Measurements from ENCODE around the gene FOXP3. TPM values are rescaled to one million over a fixed set of nuclear protein-coding genes. Genes with fewer than 3 reads are reported as not detected.

FOXP3 gene
- polyA plus RNA-seq, 1 of the 3 experiments (the other 2 are of a cell fraction) = 0.12 TPM

DNA sequence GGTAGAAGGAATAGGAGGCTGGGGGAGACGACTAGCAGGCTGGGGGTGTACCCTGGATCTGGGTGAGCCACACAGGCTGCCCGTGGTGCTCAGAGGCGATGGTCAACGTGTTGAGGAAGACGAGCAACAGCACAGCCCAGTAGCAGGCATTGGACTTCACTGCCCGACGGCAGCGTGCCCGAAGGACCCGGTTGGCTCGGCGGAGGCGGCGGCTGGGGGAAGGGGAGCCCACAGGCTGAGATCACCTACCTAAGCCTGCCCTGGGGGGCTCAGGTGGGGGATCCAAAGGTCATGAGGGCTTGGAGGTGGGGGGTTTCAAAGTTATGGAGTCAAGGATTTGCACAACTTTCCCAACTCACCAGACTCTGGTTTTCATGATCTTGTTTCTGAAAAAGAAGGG lies 38.7 kb downstream of the FOXP3 start:
- Histone ChIP-seq H3K27ac (ENCODE audit: low read depth in 2 of 2, low read length in 1 of 2) (no peak overlapping the region), H3K4me1 (ENCODE audit: control insufficient read depth in 1 of 2, insufficient read depth in 2 of 2, low read depth in 1 of 2, low read length in 1 of 2) (no peaks in the 10 kb centered on the region), H3K9me2 (no peaks in the 10 kb centered on the region), H3K4me3 (ENCODE audit: low read depth in 2 of 2, low read length in 1 of 2) (no peak overlapping the region), H3K9me3 (no peaks in the 10 kb centered on the region), H4K20me1 (ENCODE audit: insufficient read depth) (no peaks in the 10 kb centered on the region), H3K9ac (no peak overlapping the region), H3K79me2 (ENCODE audit: insufficient read depth) (no peaks in the 10 kb centered on the region), H2AFZ (ENCODE audit: low read depth) (no peak overlapping the region), H3K27me3 (ENCODE audit: insufficient read depth) (peaks cover 6% of the 10 kb centered on the region; the same call in 1 of the 2 replicates), H3K4me2 (no peak overlapping the region), H3K36me3 (replicated peaks in 1 of 2; ENCODE audit: control insufficient read depth in 1 of 2, insufficient read depth in 2 of 2, low read length in 1 of 2) (no peaks in the 10 kb centered on the region), H3F3A (replicated peaks; ENCODE audit: insufficient read depth) (no peaks in the 10 kb centered on the region)
- no peak for DNase-seq
- TF ChIP-seq EP300 (IDR thresholded peaks at IDR 0.05; ENCODE audit: borderline replicate concordance in 1 of 2, low read depth in 1 of 2, low read length in 1 of 2) (no peak), TAF1 (IDR thresholded peaks at IDR 0.05; ENCODE audit: borderline replicate concordance, low read depth, low read length) (no peak), TCF12 (IDR thresholded peaks at IDR 0.05) (no peak), EZH2phosphoT487 (IDR thresholded peaks at IDR 0.05; ENCODE audit: borderline replicate concordance, low read depth) (no peak), RFX5 (IDR thresholded peaks at IDR 0.05; ENCODE audit: low read length) (no peak), RXRA (IDR thresholded peaks at IDR 0.05; ENCODE audit: borderline replicate concordance, low read depth) (no peak), SIN3A (IDR thresholded peaks at IDR 0.05; ENCODE audit: borderline replicate concordance, low read depth, low read length) (no peak), SMC3 (IDR thresholded peaks at IDR 0.05; ENCODE audit: low read depth, low read length) (no peak)
- ChIA-PET POLR2A (no interaction called here), CTCF (no interaction called here)
- 40% methylated on average over 14 of the region's 14 CpGs for WGBS (ENCODE audit: low lambda C conversion rate)

DNA sequence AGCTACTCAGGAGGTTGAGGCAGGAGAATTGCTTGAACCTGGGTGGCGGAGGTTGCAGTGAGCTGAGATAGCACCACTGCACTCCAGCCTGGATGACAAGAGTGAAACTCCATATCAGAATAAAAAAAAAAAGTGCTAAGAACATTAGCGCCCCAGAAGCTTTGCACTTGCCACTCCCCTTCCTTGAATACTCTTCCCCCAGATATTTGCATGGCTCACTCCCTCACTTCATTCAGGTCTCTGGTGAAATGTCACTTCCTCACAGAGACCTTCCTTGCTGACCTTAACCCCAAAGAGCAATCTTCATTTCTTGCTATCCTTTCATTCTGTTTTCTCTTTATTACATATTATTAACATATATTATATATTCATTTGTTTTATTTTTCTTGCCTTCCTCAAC lies 42.6 kb downstream of the FOXP3 start:
- no peak overlapping the region for H3K27ac ChIP-seq (ENCODE audit: low read depth in 2 of 2, low read length in 1 of 2)
- TF ChIP-seq SIN3A (IDR thresholded peaks at IDR 0.05; ENCODE audit: borderline replicate concordance, low read depth, low read length) (no peak), ELF1 (IDR thresholded peaks at IDR 0.05) (no peak), YY1 (IDR thresholded peaks at IDR 0.05; ENCODE audit: low read depth) (no peak), RFX5 (IDR thresholded peaks at IDR 0.05; ENCODE audit: low read length) (no peak), RCOR1 (IDR thresholded peaks at IDR 0.05; ENCODE audit: low read length) (no peak), TCF12 (IDR thresholded peaks at IDR 0.05) (no peak), EZH2phosphoT487 (IDR thresholded peaks at IDR 0.05; ENCODE audit: borderline replicate concordance, low read depth) (no peak), FOSL2 (IDR thresholded peaks at IDR 0.05; ENCODE audit: borderline replicate concordance, low read depth) (no peak), MXI1 (IDR thresholded peaks at IDR 0.05; ENCODE audit: low read depth, low read length) (no peak), TEAD4 (IDR thresholded peaks at IDR 0.05; ENCODE audit: borderline replicate concordance, insufficient read depth) (no peak), JUND (IDR thresholded peaks at IDR 0.05) (no peak), NFIC (IDR thresholded peaks at IDR 0.05; ENCODE audit: borderline replicate concordance) (no peak), ZBTB33 (IDR thresholded peaks at IDR 0.05; ENCODE audit: borderline replicate concordance, low read depth) (no peak), FOXJ3 (CRISPR knock-in tag; IDR thresholded peaks at IDR 0.05) (no peak)
- TF ChIP-seq, protein P1, sequence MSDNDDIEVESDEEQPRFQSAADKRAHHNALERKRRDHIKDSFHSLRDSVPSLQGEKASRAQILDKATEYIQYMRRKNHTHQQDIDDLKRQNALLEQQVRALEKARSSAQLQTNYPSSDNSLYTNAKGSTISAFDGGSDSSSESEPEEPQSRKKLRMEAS (IDR thresholded peaks at IDR 0.05; ENCODE audit: low read depth) = no peak
- TF ChIP-seq, protein P2, sequence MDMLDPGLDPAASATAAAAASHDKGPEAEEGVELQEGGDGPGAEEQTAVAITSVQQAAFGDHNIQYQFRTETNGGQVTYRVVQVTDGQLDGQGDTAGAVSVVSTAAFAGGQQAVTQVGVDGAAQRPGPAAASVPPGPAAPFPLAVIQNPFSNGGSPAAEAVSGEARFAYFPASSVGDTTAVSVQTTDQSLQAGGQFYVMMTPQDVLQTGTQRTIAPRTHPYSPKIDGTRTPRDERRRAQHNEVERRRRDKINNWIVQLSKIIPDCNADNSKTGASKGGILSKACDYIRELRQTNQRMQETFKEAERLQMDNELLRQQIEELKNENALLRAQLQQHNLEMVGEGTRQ (IDR thresholded peaks at IDR 0.05; ENCODE audit: borderline replicate concordance, low read depth, low read length) = no peak
- H3F3A ChIP-seq (replicated peaks; ENCODE audit: insufficient read depth) = no peaks in the 10 kb centered on the region
- no peaks in the 10 kb centered on the region for H3K79me2 ChIP-seq (ENCODE audit: insufficient read depth)
- CTCF ChIA-PET = no interaction called here
- H4K20me1 ChIP-seq (ENCODE audit: insufficient read depth) = no peaks in the 10 kb centered on the region
- H3K9me2 ChIP-seq = no peaks in the 10 kb centered on the region
- no peak overlapping the region for H3K9ac ChIP-seq
- no peak for DNase-seq
- H3K4me3 ChIP-seq (ENCODE audit: low read depth in 2 of 2, low read length in 1 of 2) = no peak overlapping the region
- no peaks in the 10 kb centered on the region for H3K36me3 ChIP-seq (replicated peaks in 1 of 2; ENCODE audit: control insufficient read depth in 1 of 2, insufficient read depth in 2 of 2, low read length in 1 of 2)
- no peaks in the 10 kb centered on the region for H3K4me1 ChIP-seq (ENCODE audit: control insufficient read depth in 1 of 2, insufficient read depth in 2 of 2, low read depth in 1 of 2, low read length in 1 of 2)
- no peak overlapping the region for H3K4me2 ChIP-seq
- H3K9me3 ChIP-seq = no peaks in the 10 kb centered on the region
- POLR2A ChIA-PET = no interaction called here
- no peak overlapping the region for H2AFZ ChIP-seq (ENCODE audit: low read depth)
- peaks cover 10% of the 10 kb centered on the region; the same call in 1 of the 2 replicates for H3K27me3 ChIP-seq (ENCODE audit: insufficient read depth)
- WGBS (ENCODE audit: low lambda C conversion rate) = 6% methylated on average over 2 of the region's 2 CpGs

All from SK-N-SH (cell line).